B cell (primary cell): ENCODE measurements around the gene CAMK2D.

ENCODE experiments used
- CTCF ChIP-seq: fragments of 200-600 bp; IDR thresholded peaks from one replicate; pipeline ENCODE4 v1.8.0; 2022; ENCODE audit warnings: antibody characterized with exemption, mild to moderate bottlenecking
- EZH2 ChIP-seq: IDR thresholded peaks from 2 replicates; pipeline ENCODE4 v1.6.1; 2012; ENCODE audit warnings: borderline replicate concordance, low read depth, mild to moderate bottlenecking, moderate library complexity, low read length; ENCODE audit not compliant: insufficient read depth, poor library complexity, severe bottlenecking

DNA sequence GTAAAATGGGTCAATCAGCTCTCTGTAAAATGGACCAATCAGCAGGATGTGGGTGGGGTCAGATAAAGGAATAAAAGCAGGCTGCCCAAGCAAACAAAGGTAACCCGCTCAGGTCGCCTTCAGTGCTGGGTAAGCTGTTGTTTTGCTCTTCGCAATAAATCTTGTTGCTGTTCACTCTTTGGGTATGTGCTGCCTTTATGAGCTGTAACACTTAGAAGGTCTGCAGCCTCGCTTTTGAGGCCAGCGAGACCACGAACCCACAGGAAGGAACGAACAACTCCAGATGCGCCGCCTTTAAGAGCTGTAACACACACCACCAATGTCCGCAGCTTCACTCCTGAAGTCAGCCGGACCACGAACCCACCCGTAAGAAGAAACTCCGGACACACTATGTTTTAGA is 11.5 kb upstream of the CAMK2D start:
- TF ChIP-seq CTCF (no peak), EZH2 (no peak)
